Esophagus muscularis mucosa (tissue), 4 donors: ENCODE results near the gene SLC9A6. TPM values are rescaled to one million over a fixed set of nuclear protein-coding genes. Genes with fewer than 3 reads are reported as not detected.

ENCODE experiments used
- total RNA-seq, 4 donors: library from RNA; depleted of rRNA; stranded (reverse); fragments of >200 nt; gene quantifications; one replicate each; pipeline versions ENCODE4 v1.1.0 to v1.2.1, GENCODE V29; 2016

Gene SLC9A6
- total RNA-seq, 4 donors from 2014 or later = 12.9 to 17.4 (median 13.7) TPM

Other genes starting within 250 kb of the SLC9A6 start
- not detected for gene CT45A3, start 217.2 kb upstream of the SLC9A6 start, total RNA-seq
- gene CT45A5, start 199.9 kb upstream of the SLC9A6 start, total RNA-seq = not detected
- not detected for gene CT45A6, start 182.6 kb upstream of the SLC9A6 start, total RNA-seq
- gene CT45A2, start 165.4 kb upstream of the SLC9A6 start, total RNA-seq = not detected
- gene CT45A7, start 148.2 kb upstream of the SLC9A6 start, total RNA-seq = not detected
- not detected for gene CT45A8, start 130.9 kb upstream of the SLC9A6 start, total RNA-seq
- not detected for gene CT45A9, start 113.6 kb upstream of the SLC9A6 start, total RNA-seq
- not detected for gene CT45A10, start 92.0 kb upstream of the SLC9A6 start, total RNA-seq
- not detected for gene SAGE1, start 91.7 kb upstream of the SLC9A6 start, total RNA-seq
- 10 to 100 TPM; 29.0 to 37.8 (median 35.3) TPM for gene MMGT1, start 11.4 kb upstream of the SLC9A6 start, total RNA-seq
- gene FHL1, start 162.1 kb downstream of the SLC9A6 start, total RNA-seq = 1,000 to 10,000 TPM; 2,189 to 3,092 (median 2,823) TPM